Measurements from ENCODE around the gene MRPL37.

Gene MRPL37

GRCh38 chr1:54199765-54200518, at the start of gene MRPL37, which contains the start of gene CYB5RL:
Gene MRPL37, plus strand, starts transcription at chr1:54200167. Its CDS starts 77 bp downstream, at chr1:54200244.
Gene CYB5RL, minus strand, starts transcription at chr1:54200030. Its CDS starts 4,414 bp downstream, at chr1:54195616.
- ChIA-PET CTCF (interaction anchor here (0.6 to 2.3 kb wide), 3 partner anchors 18 to 332 kb away, joined by 3 to 11 read pairs (median 4); no protein-coding TSS in a partner anchor), POLR2A (interaction anchor here (0.6 to 2.0 kb wide), 22 partner anchors 10 to 435 kb away, joined by 3 to 7 read pairs (median 4); no protein-coding TSS in a partner anchor)
- Histone ChIP-seq H3K9me3 (ENCODE audit: control insufficient read depth, insufficient read depth, low read depth, low read length) (no peaks in the 10 kb centered on the region), H3K36me3 (ENCODE audit: control insufficient read depth in 2 of 2, insufficient read depth in 1 of 2, low read length in 2 of 2) (peaks cover 19 to 50% of the 10 kb centered on the region in 2 experiments), H3K4me1 (ENCODE audit: control insufficient read depth, insufficient read depth, low read length) (peaks cover 5% of the 10 kb centered on the region), H3K4me3 (ENCODE audit: low read depth, low read length) (peak within 1 kb of the TSS; percentile 72), H3K27ac (ENCODE audit: extremely low read depth, low read depth, low read length) (peak within 1 kb of the TSS; percentile 61; the same call in 1 of the 2 replicates)
- TF ChIP-seq TSHZ1 (tag by site-specific recombination; IDR thresholded peaks at IDR 0.05; ENCODE audit: borderline replicate concordance) (no peak), YY2 (tag by site-specific recombination; IDR thresholded peaks at IDR 0.05) (peak; percentile 89), ZBTB17 (tag by site-specific recombination; IDR thresholded peaks at IDR 0.05) (0 out of 2 replicates have a peak, but pooled peaks have one; percentile 48), IKZF3 (tag by site-specific recombination; IDR thresholded peaks at IDR 0.05) (peak; percentile 66; the same call in 1 of the 2 replicates), KLF10 (tag by site-specific recombination; IDR thresholded peaks at IDR 0.05) (0 out of 2 replicates have a peak, but pooled peaks have one; percentile 24), GLIS1 (tag by site-specific recombination; IDR thresholded peaks at IDR 0.05) (no peak; the same call in 1 of the 2 replicates), WT1 (tag by site-specific recombination; IDR thresholded peaks at IDR 0.05) (peak; percentile 4; the same call in 1 of the 2 replicates), ZNF501 (tag by site-specific recombination; IDR thresholded peaks at IDR 0.05) (peak; percentile 44; the same call in 1 of the 2 replicates), ZBTB48 (tag by site-specific recombination; IDR thresholded peaks at IDR 0.05) (peak; percentile 86), ZNF341 (tag by site-specific recombination; IDR thresholded peaks at IDR 0.05; ENCODE audit: low read depth) (peak; percentile 72), ZNF157 (tag by site-specific recombination; IDR thresholded peaks at IDR 0.05) (no peak), ZNF335 (tag by site-specific recombination; conservative IDR thresholded peaks at IDR 0.05) (peak; percentile 87), ZEB2 (tag by site-specific recombination; IDR thresholded peaks at IDR 0.05) (peak; percentile 88), ZNF660 (tag by site-specific recombination; IDR thresholded peaks at IDR 0.05) (peak; percentile 74; the same call in 1 of the 2 replicates), SCRT2 (tag by site-specific recombination; IDR thresholded peaks at IDR 0.05) (peak; percentile 75; the same call in 1 of the 2 replicates), ZFHX2 (tag by site-specific recombination; conservative IDR thresholded peaks at IDR 0.05) (peak; percentile 84), ZNF600 (tag by site-specific recombination; IDR thresholded peaks at IDR 0.05) (0 out of 2 replicates have a peak, but pooled peaks have one; percentile 30), SP3 (tag by site-specific recombination; IDR thresholded peaks at IDR 0.05) (peak; percentile 77), ZFP37 (tag by site-specific recombination; IDR thresholded peaks at IDR 0.05) (0 out of 2 replicates have a peak, but pooled peaks have one; percentile 12), ZNF362 (tag by site-specific recombination; IDR thresholded peaks at IDR 0.05) (no peak), BCL11B (tag by site-specific recombination; IDR thresholded peaks at IDR 0.05; ENCODE audit: low read depth) (no peak), KLF16 (tag by site-specific recombination; IDR thresholded peaks at IDR 0.05) (0 out of 2 replicates have a peak, but pooled peaks have one; percentile 16), BCL11A (tag by site-specific recombination; IDR thresholded peaks at IDR 0.05; ENCODE audit: low read depth) (no peak)
- TF ChIP-seq, protein P1, sequence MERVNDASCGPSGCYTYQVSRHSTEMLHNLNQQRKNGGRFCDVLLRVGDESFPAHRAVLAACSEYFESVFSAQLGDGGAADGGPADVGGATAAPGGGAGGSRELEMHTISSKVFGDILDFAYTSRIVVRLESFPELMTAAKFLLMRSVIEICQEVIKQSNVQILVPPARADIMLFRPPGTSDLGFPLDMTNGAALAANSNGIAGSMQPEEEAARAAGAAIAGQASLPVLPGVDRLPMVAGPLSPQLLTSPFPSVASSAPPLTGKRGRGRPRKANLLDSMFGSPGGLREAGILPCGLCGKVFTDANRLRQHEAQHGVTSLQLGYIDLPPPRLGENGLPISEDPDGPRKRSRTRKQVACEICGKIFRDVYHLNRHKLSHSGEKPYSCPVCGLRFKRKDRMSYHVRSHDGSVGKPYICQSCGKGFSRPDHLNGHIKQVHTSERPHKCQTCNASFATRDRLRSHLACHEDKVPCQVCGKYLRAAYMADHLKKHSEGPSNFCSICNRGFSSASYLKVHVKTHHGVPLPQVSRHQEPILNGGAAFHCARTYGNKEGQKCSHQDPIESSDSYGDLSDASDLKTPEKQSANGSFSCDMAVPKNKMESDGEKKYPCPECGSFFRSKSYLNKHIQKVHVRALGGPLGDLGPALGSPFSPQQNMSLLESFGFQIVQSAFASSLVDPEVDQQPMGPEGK (tag by site-specific recombination; IDR thresholded peaks at IDR 0.05) = peak; percentile 26; the same call in 1 of the 2 replicates
- TF ChIP-seq, protein P2, sequence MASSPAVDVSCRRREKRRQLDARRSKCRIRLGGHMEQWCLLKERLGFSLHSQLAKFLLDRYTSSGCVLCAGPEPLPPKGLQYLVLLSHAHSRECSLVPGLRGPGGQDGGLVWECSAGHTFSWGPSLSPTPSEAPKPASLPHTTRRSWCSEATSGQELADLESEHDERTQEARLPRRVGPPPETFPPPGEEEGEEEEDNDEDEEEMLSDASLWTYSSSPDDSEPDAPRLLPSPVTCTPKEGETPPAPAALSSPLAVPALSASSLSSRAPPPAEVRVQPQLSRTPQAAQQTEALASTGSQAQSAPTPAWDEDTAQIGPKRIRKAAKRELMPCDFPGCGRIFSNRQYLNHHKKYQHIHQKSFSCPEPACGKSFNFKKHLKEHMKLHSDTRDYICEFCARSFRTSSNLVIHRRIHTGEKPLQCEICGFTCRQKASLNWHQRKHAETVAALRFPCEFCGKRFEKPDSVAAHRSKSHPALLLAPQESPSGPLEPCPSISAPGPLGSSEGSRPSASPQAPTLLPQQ (tag by site-specific recombination; IDR thresholded peaks at IDR 0.05) = peak; percentile 38; the same call in 1 of the 2 replicates
- TF ChIP-seq, protein P3, sequence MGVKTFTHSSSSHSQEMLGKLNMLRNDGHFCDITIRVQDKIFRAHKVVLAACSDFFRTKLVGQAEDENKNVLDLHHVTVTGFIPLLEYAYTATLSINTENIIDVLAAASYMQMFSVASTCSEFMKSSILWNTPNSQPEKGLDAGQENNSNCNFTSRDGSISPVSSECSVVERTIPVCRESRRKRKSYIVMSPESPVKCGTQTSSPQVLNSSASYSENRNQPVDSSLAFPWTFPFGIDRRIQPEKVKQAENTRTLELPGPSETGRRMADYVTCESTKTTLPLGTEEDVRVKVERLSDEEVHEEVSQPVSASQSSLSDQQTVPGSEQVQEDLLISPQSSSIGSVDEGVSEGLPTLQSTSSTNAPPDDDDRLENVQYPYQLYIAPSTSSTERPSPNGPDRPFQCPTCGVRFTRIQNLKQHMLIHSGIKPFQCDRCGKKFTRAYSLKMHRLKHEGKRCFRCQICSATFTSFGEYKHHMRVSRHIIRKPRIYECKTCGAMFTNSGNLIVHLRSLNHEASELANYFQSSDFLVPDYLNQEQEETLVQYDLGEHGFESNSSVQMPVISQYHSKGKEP (tag by site-specific recombination; IDR thresholded peaks at IDR 0.05) = no peak

Measured in HEK293 (cell line).